ENCODE measurements around the gene HEXB.

The HEXB gene

DNA sequence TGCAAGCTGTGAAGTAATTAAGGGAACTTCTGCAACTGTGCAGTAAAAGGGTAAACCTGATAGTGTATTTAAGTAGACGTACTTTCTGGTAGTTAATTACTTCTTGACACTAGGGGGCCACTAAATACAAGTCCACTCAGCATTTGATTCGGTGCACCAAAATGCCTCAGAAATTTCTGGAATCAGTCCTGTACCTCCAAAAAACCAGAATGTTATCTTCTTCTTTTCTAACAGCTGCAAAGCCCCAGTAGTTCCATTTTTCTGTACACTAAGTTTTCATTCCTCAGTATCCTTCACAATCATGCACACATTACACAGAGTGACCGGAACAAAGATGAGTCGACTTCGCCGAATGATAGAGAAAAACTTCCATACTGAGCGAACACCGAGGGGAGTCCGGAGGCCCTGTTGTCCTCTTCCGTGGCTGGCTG is 81.4 kb downstream of the HEXB start:
- peak overlapping the region; percentile 92 for H3K4me3 ChIP-seq (ENCODE audit: low read depth, low read length)
- TF ChIP-seq, protein P1, sequence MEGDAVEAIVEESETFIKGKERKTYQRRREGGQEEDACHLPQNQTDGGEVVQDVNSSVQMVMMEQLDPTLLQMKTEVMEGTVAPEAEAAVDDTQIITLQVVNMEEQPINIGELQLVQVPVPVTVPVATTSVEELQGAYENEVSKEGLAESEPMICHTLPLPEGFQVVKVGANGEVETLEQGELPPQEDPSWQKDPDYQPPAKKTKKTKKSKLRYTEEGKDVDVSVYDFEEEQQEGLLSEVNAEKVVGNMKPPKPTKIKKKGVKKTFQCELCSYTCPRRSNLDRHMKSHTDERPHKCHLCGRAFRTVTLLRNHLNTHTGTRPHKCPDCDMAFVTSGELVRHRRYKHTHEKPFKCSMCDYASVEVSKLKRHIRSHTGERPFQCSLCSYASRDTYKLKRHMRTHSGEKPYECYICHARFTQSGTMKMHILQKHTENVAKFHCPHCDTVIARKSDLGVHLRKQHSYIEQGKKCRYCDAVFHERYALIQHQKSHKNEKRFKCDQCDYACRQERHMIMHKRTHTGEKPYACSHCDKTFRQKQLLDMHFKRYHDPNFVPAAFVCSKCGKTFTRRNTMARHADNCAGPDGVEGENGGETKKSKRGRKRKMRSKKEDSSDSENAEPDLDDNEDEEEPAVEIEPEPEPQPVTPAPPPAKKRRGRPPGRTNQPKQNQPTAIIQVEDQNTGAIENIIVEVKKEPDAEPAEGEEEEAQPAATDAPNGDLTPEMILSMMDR (IDR thresholded peaks at IDR 0.05; ENCODE audit: low read depth, low read length), result peak; percentile 5; the same call in 1 of the 2 replicates

DNA sequence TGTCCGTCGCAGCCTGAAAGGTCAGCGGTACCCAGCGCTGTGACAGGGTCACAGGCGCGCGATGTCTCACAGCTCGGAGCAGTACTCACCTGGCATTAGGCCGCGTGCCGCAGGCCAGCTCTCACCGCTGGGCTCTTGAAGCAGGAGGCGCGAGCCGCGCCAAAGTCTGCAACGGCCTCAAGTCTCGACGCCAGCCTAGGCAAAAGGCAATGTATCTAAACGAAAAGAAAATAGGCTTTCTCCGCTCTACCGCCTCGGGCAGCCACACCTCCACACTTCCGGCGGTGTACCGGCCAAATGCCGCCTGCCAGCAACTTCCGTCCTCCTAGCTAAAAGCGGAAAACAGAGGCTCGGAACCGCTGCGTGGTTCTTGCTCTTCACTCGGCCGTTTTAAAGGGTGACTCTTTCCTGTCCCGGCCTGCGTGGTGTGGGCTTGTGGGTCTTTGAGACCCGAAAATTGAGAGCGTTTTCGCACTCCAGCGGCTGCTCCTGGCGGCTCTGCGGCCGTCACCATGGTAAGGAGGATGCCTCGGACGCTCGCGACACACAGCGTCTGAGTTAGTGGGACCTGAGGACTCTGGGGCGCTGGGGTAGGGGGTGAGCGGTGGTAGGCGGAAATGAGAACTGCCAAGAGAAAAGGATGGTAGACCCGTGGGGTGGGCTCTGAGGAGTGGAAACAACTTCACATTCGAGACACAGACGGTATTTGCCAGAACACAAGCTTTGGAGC is 82.0 kb downstream of the HEXB start, which contains the start of the genes GFM2 and NSA2:
Gene GFM2, minus strand, starts transcription at position 269 of the 730 bp plus-strand sequence. CDS start 3,375 bp downstream, outside the sequence.
Gene NSA2, plus strand, starts transcription at position 401 of the 730 bp plus-strand sequence. Its CDS starts 112 bp downstream, at position 513.
- TF ChIP-seq, protein P1 (IDR thresholded peaks at IDR 0.05; ENCODE audit: low read depth, low read length), result no peak
- H3K4me3 ChIP-seq (ENCODE audit: low read depth, low read length), result peak within 1 kb of the TSS; percentile 92

- H3K4me3 ChIP-seq (ENCODE audit: low read depth, low read length), result peak overlapping the region; percentile 92
- TF ChIP-seq, protein P1 (IDR thresholded peaks at IDR 0.05; ENCODE audit: low read depth, low read length), result no peak
These were observed 82.5 kb downstream of the HEXB start for GRCh38 chr5:74767579-74767913.
